ENCODE measurements around the gene TLCD3A.

The TLCD3A gene

GRCh38 chr17:732067-732901 is at the start of gene TLCD3A:
TSS of gene TLCD3A (plus strand) at chr17:732596. CDS start at chr17:732648, 52 bp downstream.
- TF ChIP-seq GATA3 (IDR thresholded peaks at IDR 0.05; ENCODE audit: low read depth, low read length): no peak
- TF ChIP-seq GATA2 (IDR thresholded peaks at IDR 0.05; ENCODE audit: low read depth, low read length): no peak

GRCh38 chr17:683040-683439 is 49.4 kb upstream of the TLCD3A start:
- no peak for TF ChIP-seq GATA3 (IDR thresholded peaks at IDR 0.05; ENCODE audit: low read depth, low read length)
- TF ChIP-seq GATA2 (IDR thresholded peaks at IDR 0.05; ENCODE audit: low read depth, low read length): no peak

DNA sequence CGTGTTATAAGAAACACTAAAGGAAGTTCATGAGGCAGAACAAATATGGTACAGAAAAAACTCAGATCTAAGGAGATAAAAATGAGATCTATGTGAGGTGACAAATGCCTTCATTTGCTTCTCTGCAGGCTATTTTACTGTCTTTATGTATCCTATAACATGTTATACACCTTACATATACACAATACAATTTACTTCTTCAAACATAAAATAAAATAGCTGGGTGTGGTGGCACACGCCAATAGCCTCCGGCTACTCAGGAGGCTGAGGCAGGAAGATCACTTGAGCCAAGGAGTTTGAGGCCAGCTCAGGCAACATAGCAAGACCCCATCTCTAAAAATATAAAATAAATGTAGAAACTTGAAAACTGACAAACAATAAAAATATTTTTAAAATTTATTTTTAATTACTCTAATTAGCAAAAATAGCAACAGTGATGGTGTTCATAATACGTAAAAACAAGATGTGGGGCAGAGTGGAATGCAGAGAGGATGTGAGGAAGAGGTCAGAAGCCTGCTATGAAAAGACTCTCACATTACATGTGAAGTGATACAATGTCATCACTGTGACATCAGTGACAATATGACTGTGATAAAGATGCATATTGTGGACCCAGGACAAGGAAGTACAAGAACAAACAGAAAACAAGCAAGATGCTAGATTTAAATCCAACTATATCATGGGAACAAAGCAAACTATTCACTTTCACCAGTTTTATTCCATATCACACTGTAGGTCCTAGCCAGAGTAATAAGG is 48.7 kb upstream of the TLCD3A start:
- no peak for TF ChIP-seq GATA2 (IDR thresholded peaks at IDR 0.05; ENCODE audit: low read depth, low read length)
- no peak for TF ChIP-seq GATA3 (IDR thresholded peaks at IDR 0.05; ENCODE audit: low read depth, low read length)

GRCh38 chr17:685006-685405 is 47.4 kb upstream of the TLCD3A start:
- TF ChIP-seq GATA3 (IDR thresholded peaks at IDR 0.05; ENCODE audit: low read depth, low read length): no peak
- TF ChIP-seq GATA2 (IDR thresholded peaks at IDR 0.05; ENCODE audit: low read depth, low read length): no peak

DNA sequence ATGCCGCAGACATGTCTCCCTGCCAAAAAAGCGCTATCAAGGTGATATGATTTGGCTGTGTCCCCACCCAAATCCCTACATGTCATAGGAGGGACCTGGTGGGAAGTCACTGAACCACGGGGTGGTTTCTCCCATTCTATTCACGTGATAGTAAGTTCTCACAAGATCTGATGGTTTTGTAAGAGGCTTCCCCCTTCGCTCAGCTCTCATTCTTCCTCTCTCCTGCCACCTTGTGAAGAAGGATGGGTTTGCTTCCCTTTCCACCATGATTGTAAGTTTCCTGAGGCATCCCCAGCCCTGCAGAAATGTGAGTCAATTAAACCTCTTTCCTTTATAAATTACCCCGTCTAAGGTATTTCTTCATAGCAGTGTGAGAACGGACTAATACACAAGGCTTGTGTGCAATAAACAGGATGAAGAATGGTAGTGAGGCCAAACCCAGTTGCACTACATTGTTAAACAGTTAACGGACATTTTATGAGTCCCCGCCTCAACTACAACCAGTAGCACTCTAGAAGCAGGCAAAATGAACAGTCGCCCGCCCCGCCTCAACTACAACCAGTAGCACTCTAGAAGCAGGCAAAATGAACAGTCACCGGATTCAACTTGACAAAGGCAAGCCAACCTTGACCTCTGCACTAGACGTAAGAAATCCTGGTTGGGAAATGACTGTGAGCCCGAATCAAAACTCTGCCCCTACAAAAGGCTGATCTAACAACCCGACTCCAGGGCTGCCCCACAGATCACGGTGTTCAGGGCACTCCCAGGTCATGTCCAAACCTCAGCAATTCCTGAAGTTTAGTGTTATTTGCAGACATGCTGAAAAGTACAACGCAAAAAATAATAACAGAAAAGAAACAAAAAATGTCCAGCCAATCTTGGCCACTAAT is 44.1 kb upstream of the TLCD3A start:
- TF ChIP-seq GATA3 (IDR thresholded peaks at IDR 0.05; ENCODE audit: low read depth, low read length) (no peak), GATA2 (IDR thresholded peaks at IDR 0.05; ENCODE audit: low read depth, low read length) (no peak)

- TF ChIP-seq GATA2 (IDR thresholded peaks at IDR 0.05; ENCODE audit: low read depth, low read length) (no peak), GATA3 (IDR thresholded peaks at IDR 0.05; ENCODE audit: low read depth, low read length) (no peak)
Measured at GRCh38 chr17:689556-690275, 42.7 kb upstream of the TLCD3A start.

- TF ChIP-seq GATA3 (IDR thresholded peaks at IDR 0.05; ENCODE audit: low read depth, low read length) (no peak), GATA2 (IDR thresholded peaks at IDR 0.05; ENCODE audit: low read depth, low read length) (no peak)
Measured at GRCh38 chr17:690361-690760, 42.0 kb upstream of the TLCD3A start.

DNA sequence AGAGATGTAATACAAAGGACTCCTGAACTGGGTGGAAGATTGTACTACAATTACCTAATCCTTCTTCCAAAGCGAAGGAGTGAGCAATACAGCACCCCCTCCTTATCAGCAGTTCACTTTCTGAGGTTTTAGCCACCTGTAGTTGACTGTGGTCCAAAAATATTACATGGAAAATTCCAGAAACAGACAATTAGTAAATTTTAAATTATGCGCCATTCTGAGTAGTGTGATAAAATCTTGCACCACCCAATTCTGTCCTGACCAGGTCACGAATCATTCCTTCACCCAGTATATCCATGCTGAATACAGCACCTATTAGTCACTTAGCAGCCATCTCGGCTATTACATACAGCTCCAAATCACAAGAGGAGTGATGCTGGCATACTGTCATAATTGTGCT is 41.0 kb upstream of the TLCD3A start:
- TF ChIP-seq GATA2 (IDR thresholded peaks at IDR 0.05; ENCODE audit: low read depth, low read length) (no peak), GATA3 (IDR thresholded peaks at IDR 0.05; ENCODE audit: low read depth, low read length) (no peak)

DNA sequence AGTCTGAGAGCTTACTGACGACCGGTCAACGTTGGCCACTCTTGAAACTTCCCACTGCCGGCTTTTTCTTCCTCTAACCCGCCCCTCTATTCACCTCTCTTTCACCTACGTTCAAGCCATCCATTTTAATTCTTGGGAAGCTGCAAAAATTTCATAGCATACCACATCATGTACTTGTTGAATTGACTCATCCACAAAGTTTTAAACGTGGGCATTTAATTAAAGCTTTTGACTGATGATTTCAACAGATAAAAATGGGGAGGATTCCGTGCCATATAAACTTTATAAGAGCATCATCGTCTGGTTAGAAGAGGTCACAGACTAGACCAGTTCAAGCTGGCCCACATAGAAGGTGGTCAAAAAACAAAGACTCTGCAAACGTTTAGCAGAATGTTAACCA is 40.3 kb upstream of the TLCD3A start:
- TF ChIP-seq GATA2 (IDR thresholded peaks at IDR 0.05; ENCODE audit: low read depth, low read length): no peak
- no peak for TF ChIP-seq GATA3 (IDR thresholded peaks at IDR 0.05; ENCODE audit: low read depth, low read length)

DNA sequence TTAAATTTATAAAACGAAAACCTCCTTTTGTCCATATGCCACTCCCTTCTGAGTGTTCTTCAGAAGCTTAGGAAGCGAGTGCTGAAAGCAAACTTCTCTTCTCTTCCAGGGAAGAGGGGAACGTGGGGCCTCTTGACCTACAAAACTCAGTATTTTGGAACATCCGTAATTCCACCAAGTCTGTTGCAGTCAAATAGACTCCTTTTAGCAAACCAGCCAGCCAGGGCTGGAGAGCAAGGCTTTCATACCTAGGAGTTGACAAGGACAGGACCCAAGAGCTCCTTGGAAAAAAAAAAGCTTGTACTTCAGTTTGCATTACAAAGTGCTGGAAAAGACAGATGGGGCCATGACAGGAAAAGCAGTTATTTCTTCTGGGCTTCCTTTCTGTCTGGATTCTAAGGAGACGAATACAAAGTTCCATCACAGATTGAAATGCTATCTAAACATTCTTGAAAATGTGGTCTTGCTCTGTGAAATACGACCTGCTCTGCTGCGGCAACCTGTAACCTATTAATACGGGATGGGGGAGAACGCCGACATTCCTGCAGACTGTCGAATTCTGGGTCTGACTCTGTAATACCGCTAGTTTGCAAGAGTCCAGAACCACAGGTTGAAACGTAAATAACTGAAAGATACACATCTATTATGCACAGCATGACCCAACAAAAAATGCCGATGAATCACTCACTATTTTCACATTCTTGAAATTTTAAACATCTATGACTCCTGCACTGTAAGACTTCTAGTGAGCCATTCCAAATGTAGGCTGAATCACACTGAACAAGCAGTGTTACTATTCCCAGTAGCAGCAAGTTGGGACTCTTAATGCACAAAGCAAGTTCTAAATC is 38.4 kb upstream of the TLCD3A start:
- TF ChIP-seq GATA2 (IDR thresholded peaks at IDR 0.05; ENCODE audit: low read depth, low read length): no peak
- no peak for TF ChIP-seq GATA3 (IDR thresholded peaks at IDR 0.05; ENCODE audit: low read depth, low read length)

DNA sequence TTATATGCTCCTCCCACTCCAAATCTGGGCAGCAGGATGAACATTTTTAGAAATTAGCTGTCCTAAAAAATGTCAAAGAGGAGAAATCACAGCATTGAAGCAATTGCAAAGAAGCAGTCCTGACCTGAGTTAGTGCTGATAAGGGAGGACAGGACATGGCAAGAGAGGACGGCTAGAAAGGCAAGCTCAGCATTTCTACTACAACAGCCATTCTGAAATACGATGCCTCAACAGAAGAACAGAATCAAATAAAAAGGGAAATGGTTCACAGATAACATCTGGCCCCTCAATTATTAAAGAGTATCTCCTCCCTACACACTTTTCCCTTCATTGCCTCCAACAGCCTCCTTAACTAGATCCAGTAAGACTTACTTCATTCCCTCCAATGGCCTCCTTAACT is 36.0 kb upstream of the TLCD3A start:
- no peak for TF ChIP-seq GATA3 (IDR thresholded peaks at IDR 0.05; ENCODE audit: low read depth, low read length)
- TF ChIP-seq GATA2 (IDR thresholded peaks at IDR 0.05; ENCODE audit: low read depth, low read length): peak; percentile 38; the same call in 1 of the 2 replicates

- no peak for TF ChIP-seq GATA3 (IDR thresholded peaks at IDR 0.05; ENCODE audit: low read depth, low read length)
- TF ChIP-seq GATA2 (IDR thresholded peaks at IDR 0.05; ENCODE audit: low read depth, low read length): peak; percentile 44
Measured at GRCh38 chr17:697682-698081, 34.7 kb upstream of the TLCD3A start.

Measured in SH-SY5Y (cell line).